Upper lobe of left lung (tissue), 4 donors: ENCODE data around the gene PLSCR1.
A peak's percentile ranks its signal among the peaks of the same experiment; 100 is the strongest.

Source experiments
- EP300 ChIP-seq, 4 donors: sonication (generic); formaldehyde crosslinking; IDR thresholded peaks; one replicate each; pipeline ENCODE4 v1.5.1; 2017; ENCODE audit warnings: antibody characterized with exemption in 4 of 4, control low read depth in 2 of 4
- POLR2A ChIP-seq, 4 donors: fragments of 450-650 bp; IDR thresholded peaks; one replicate each; pipeline ENCODE4 v1.5.1; 2016 to 2017; ENCODE audit warnings: antibody characterized with exemption in 4 of 4, mild to moderate bottlenecking in 2 of 4
- POLR2AphosphoS5 ChIP-seq, 2 donors: sonication (generic); formaldehyde crosslinking; IDR thresholded peaks; one replicate each; pipeline ENCODE4 v1.5.1; 2017; ENCODE audit warnings: antibody characterized with exemption in 2 of 2
- TF ChIP-seq, protein P1 (sequence below), 6 experiments: fragments of 450-650 bp in 4 of 6; fragments of 200-600 bp in 2 of 6; sonication (generic) in 2 of 6; IDR thresholded peaks; one replicate each; pipeline ENCODE4 v1.5.1; 2016 to 2019; ENCODE audit warnings: antibody characterized with exemption in 6 of 6

GRCh38 chr3:146469150-146470017 is 75.0 kb downstream of the PLSCR1 start, which contains the start of gene PLSCR2:
- TF ChIP-seq, protein P1, sequence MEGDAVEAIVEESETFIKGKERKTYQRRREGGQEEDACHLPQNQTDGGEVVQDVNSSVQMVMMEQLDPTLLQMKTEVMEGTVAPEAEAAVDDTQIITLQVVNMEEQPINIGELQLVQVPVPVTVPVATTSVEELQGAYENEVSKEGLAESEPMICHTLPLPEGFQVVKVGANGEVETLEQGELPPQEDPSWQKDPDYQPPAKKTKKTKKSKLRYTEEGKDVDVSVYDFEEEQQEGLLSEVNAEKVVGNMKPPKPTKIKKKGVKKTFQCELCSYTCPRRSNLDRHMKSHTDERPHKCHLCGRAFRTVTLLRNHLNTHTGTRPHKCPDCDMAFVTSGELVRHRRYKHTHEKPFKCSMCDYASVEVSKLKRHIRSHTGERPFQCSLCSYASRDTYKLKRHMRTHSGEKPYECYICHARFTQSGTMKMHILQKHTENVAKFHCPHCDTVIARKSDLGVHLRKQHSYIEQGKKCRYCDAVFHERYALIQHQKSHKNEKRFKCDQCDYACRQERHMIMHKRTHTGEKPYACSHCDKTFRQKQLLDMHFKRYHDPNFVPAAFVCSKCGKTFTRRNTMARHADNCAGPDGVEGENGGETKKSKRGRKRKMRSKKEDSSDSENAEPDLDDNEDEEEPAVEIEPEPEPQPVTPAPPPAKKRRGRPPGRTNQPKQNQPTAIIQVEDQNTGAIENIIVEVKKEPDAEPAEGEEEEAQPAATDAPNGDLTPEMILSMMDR (IDR thresholded peaks at IDR 0.05) = no peak
- peak in 1 of 2 donors; percentile 62 for TF ChIP-seq POLR2AphosphoS5 (IDR thresholded peaks at IDR 0.05)
- peak in 2 of 4 donors; percentile 54 to 82 for TF ChIP-seq POLR2A (IDR thresholded peaks at IDR 0.05)
- TF ChIP-seq EP300 (IDR thresholded peaks at IDR 0.05) = no peak
